ACHN (cell line): ENCODE results near the gene FARS2.

Experiments
- DNase-seq: peaks from one replicate; pipeline ENCODE4 v3.0.0-alpha.2; 2015
- in situ Hi-C: cut with HindIII; loops from 2 replicates; pipeline ENCODE4 v1.10.0; 2017; ENCODE audit warnings: low sequenced_read_pairs, low pct_ligation_motif_present, low pct_unique_long_range_greater_than_20kb

The FARS2 gene

GRCh38 chr6:5246141-5247097 lies 14.9 kb upstream of the FARS2 start:
- no peak for DNase-seq
- in situ Hi-C loops = no loop called here

- DNase-seq = no peak
- in situ Hi-C loops = no loop called here
These were observed 14.1 kb upstream of the FARS2 start for GRCh38 chr6:5247201-5247600.

- DNase-seq = no peak
- in situ Hi-C loops = no loop called here
These were observed 12.8 kb upstream of the FARS2 start for GRCh38 chr6:5248302-5249098.

GRCh38 chr6:5249451-5250122 lies 11.7 kb upstream of the FARS2 start:
- in situ Hi-C loops = no loop called here
- DNase-seq = no peak

GRCh38 chr6:5250451-5250850 lies 10.9 kb upstream of the FARS2 start:
- in situ Hi-C loops = no loop called here
- DNase-seq = no peak

- in situ Hi-C loops = no loop called here
- no peak for DNase-seq
These were observed 10.4 kb upstream of the FARS2 start for GRCh38 chr6:5250911-5251310.

- in situ Hi-C loops = no loop called here
- no peak for DNase-seq
These were observed 4.4 kb upstream of the FARS2 start for GRCh38 chr6:5256952-5257351.

GRCh38 chr6:5257400-5257799 lies 3.9 kb upstream of the FARS2 start:
- no peak for DNase-seq
- in situ Hi-C loops = no loop called here

GRCh38 chr6:5259428-5259827 lies 1.9 kb upstream of the FARS2 start:
- DNase-seq = no peak
- in situ Hi-C loops = no loop called here

- in situ Hi-C loops = no loop called here
- DNase-seq = peak; percentile 72
These were observed 1.1 kb upstream of the FARS2 start for GRCh38 chr6:5260111-5260620.

- in situ Hi-C loops = no loop called here
- DNase-seq = peak; percentile 4
These were observed 314 bp downstream of the FARS2 start for GRCh38 chr6:5261545-5262109.

GRCh38 chr6:5266423-5266822 lies 5.1 kb downstream of the FARS2 start:
- in situ Hi-C loops = no loop called here
- no peak for DNase-seq

GRCh38 chr6:5270093-5270680 lies 8.9 kb downstream of the FARS2 start:
- in situ Hi-C loops = no loop called here
- no peak for DNase-seq

GRCh38 chr6:5271926-5272325 lies 10.6 kb downstream of the FARS2 start:
- in situ Hi-C loops = no loop called here
- no peak for DNase-seq

- no peak for DNase-seq
- in situ Hi-C loops = no loop called here
These were observed 12.9 kb downstream of the FARS2 start for GRCh38 chr6:5274231-5274630.

- in situ Hi-C loops = no loop called here
- DNase-seq = no peak
These were observed 14.2 kb downstream of the FARS2 start for GRCh38 chr6:5275497-5275896.

GRCh38 chr6:5276581-5276980 lies 15.3 kb downstream of the FARS2 start:
- no peak for DNase-seq
- in situ Hi-C loops = no loop called here

- in situ Hi-C loops = no loop called here
- DNase-seq = no peak
These were observed 16.3 kb downstream of the FARS2 start for GRCh38 chr6:5277589-5277988.
